Measurements from ENCODE around the gene PTPRN2. TPM values are rescaled to one million over a fixed set of nuclear protein-coding genes. Genes with fewer than 3 reads are reported as not detected.

PTPRN2 gene
- total and polyA plus RNA-seq, 8 donors = 4.9 to 136 (median 46.8) TPM

DNA sequence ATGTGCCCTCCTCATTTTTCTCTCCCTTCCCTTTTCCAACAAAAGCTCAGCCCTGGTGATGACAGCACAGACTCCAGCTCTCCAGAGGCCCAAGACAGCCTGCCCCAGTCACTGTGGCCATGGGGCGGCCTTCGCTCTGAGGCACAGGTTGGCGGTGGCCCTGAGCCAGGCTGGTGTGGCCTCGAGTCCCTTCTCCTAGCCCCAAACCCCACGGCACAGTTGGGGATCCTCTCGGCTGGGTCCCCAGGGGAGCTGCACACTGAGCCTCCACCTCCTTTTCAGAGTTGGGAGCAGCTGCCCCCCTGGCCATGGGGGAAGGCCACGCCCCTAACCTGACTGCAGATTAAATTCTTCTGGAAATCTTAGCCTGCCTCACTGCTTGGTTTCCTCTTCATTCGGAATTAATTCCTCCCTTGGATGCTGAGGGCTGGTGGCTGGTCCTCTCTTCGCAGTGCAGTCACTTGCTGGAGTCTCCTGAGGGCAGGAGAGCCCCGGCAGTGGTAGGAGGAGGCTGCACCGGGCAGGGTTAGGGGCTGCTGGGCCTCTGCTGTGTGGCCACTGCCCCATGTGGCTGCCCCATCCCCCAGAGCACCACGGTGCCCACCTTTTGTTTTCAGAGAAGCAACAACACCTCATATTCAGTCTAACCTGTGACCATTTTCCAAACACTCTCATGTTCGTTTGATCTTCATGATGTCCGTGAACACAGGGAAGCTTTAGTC lies 824.2 kb downstream of the PTPRN2 start:
- DNase-seq = no peak
- Histone ChIP-seq H3K27ac (no peak overlapping the region), H3K4me3 (no peak overlapping the region), H3K27me3 (no peaks in the 10 kb centered on the region), H3K36me3 (no peaks in the 10 kb centered on the region), H3K4me1 (no peaks in the 10 kb centered on the region), H3K9me3 (peaks cover 0 to 13% (median 5%) of the 10 kb centered on the region in 4 donors)
- WGBS, 5 donors = 87 to 93% (median 89%) methylated on average over 14 of the region's 14 CpGs
- no peak for TF ChIP-seq CTCF (IDR thresholded peaks at IDR 0.05)
- no peak for TF ChIP-seq EP300 (IDR thresholded peaks at IDR 0.05)
- TF ChIP-seq POLR2AphosphoS5 (IDR thresholded peaks at IDR 0.05) = no peak
- no peak for TF ChIP-seq POLR2A (IDR thresholded peaks at IDR 0.05)
- intact Hi-C loops (cut with DNase I; ENCODE audit: low total_unique reads) = no loop called here

- no peak overlapping the region for H3K27ac ChIP-seq
- no peaks in the 10 kb centered on the region for H3K4me1 ChIP-seq
- TF ChIP-seq CTCF (IDR thresholded peaks at IDR 0.05) (no peak), POLR2AphosphoS5 (IDR thresholded peaks at IDR 0.05) (no peak), EP300 (IDR thresholded peaks at IDR 0.05) (no peak), POLR2A (IDR thresholded peaks at IDR 0.05) (no peak)
- H3K9me3 ChIP-seq = peaks cover 0 to 13% (median 5%) of the 10 kb centered on the region in 4 donors
- DNase-seq = no peak
- intact Hi-C loops (cut with DNase I; ENCODE audit: low total_unique reads) = no loop called here
- no peak overlapping the region for H3K4me3 ChIP-seq
- 93 to 96% (median 95%) methylated on average over 13 of the region's 13 CpGs for WGBS, 5 donors
- no peaks in the 10 kb centered on the region for H3K36me3 ChIP-seq
- H3K27me3 ChIP-seq = no peaks in the 10 kb centered on the region
These were observed 824.8 kb downstream of the PTPRN2 start for GRCh38 chr7:157762824-157763223.

DNA sequence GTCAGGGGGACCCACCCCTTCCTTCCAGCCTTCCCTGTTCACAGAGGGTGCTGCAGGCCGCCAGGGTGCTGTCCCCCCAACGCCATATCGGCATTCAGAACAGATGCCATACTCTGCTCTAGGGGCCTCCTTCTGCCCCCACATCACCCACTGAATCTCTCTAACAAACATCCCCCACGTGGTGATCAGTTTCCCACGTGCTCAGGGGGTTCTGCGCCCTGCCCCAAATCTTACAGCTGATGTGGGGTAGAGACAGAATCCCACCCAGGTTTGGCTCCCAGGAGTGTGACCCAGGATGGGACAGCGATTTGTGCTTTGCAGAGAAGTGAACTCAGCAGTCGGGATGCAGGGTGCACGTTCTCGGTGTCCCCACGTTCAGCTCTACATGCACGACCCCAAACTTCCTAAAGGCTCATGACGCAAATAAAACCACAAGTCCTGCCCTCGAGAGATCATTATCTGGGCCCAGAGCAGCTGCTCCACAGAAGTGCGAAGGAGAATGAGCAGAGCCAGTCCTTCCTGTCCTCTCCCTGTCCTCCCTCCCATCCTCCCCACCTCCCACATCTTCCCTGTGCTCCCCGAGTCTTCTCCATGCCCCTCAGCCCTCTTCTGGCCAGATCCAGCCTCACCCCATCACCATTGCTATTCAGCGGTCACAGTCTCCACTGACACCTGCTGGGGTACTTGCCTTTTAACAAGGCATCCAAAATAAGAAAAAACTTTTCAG lies 827.5 kb downstream of the PTPRN2 start:
- no peaks in the 10 kb centered on the region for H3K27me3 ChIP-seq
- H3K4me1 ChIP-seq = no peaks in the 10 kb centered on the region
- no peak overlapping the region for H3K4me3 ChIP-seq
- 63 to 77% (median 69%) methylated on average over 17 of the region's 17 CpGs for WGBS, 5 donors
- intact Hi-C loops (cut with DNase I; ENCODE audit: low total_unique reads) = no loop called here
- DNase-seq = no peak
- H3K36me3 ChIP-seq = no peaks in the 10 kb centered on the region
- TF ChIP-seq EP300 (IDR thresholded peaks at IDR 0.05) (no peak), POLR2AphosphoS5 (IDR thresholded peaks at IDR 0.05) (no peak), CTCF (IDR thresholded peaks at IDR 0.05) (no peak), POLR2A (IDR thresholded peaks at IDR 0.05) (no peak)
- no peak overlapping the region for H3K27ac ChIP-seq
- peaks cover 0 to 13% (median 5%) of the 10 kb centered on the region in 4 donors for H3K9me3 ChIP-seq

GRCh38 chr7:157759246-157759805 lies 828.3 kb downstream of the PTPRN2 start:
- Histone ChIP-seq H3K4me3 (no peak overlapping the region), H3K27ac (no peak overlapping the region), H3K27me3 (no peaks in the 10 kb centered on the region), H3K9me3 (peaks cover 0 to 10% (median 5%) of the 10 kb centered on the region in 4 donors), H3K36me3 (no peaks in the 10 kb centered on the region), H3K4me1 (no peaks in the 10 kb centered on the region)
- TF ChIP-seq EP300 (IDR thresholded peaks at IDR 0.05) (no peak), POLR2AphosphoS5 (IDR thresholded peaks at IDR 0.05) (no peak), CTCF (IDR thresholded peaks at IDR 0.05) (no peak), POLR2A (IDR thresholded peaks at IDR 0.05) (no peak)
- no peak for DNase-seq
- WGBS, 5 donors = 89 to 93% (median 92%) methylated on average over 17 to 19 of the region's 19 CpGs
- intact Hi-C loops (cut with DNase I; ENCODE audit: low total_unique reads) = no loop called here
